Measurements from ENCODE around the gene ARHGEF3. TPM values are rescaled to one million over a fixed set of nuclear protein-coding genes. Genes with fewer than 3 reads are reported as not detected.

ARHGEF3 gene
- total and polyA plus RNA-seq, 5 donors from 2014 or later = 87.8 to 137 (median 103) TPM

- H3K9me3 ChIP-seq (ENCODE audit: control insufficient read depth in 2 of 2, low read length in 2 of 2) = no peaks in the 10 kb centered on the region
- no peak overlapping the region for H3K4me3 Mint-ChIP-seq
- peaks cover 2% of the 10 kb centered on the region for H3K36me3 ChIP-seq (ENCODE audit: control insufficient read depth, insufficient read depth, low read length)
- H3K27ac ChIP-seq (ENCODE audit: insufficient read depth, low read length, poor library complexity, severe bottlenecking) = no peak overlapping the region
- H3K4me1 ChIP-seq (ENCODE audit: control insufficient read depth, insufficient read depth, low read length, poor library complexity, severe bottlenecking) = no peaks in the 10 kb centered on the region
- H3K27ac Mint-ChIP-seq = no peak overlapping the region
- H3K27me3 ChIP-seq (ENCODE audit: control insufficient read depth, insufficient read depth, low read length) = no peaks in the 10 kb centered on the region
- H3K36me3 Mint-ChIP-seq = peaks cover 5% of the 10 kb centered on the region
- H3K27me3 Mint-ChIP-seq = no peaks in the 10 kb centered on the region
- DNase-seq = peak in 1 of 3 donors; percentile 27
- H3K9me3 Mint-ChIP-seq = no peaks in the 10 kb centered on the region
- H3K4me1 Mint-ChIP-seq = peaks cover 6 to 26% (median 13%) of the 10 kb centered on the region in 4 donors
- ATAC-seq (ENCODE audit: low read depth in 2 of 2) = no peak
- no peak overlapping the region for H3K4me3 ChIP-seq (ENCODE audit: low read depth, low read length)
Measured at GRCh38 chr3:56837196-56837955, 35.6 kb upstream of the ARHGEF3 start.

GRCh38 chr3:56836276-56837163 is 34.8 kb upstream of the ARHGEF3 start:
- H3K27ac ChIP-seq (ENCODE audit: insufficient read depth, low read length, poor library complexity, severe bottlenecking) = no peak overlapping the region
- H3K4me3 Mint-ChIP-seq = no peak overlapping the region
- H3K36me3 ChIP-seq (ENCODE audit: control insufficient read depth, insufficient read depth, low read length) = peaks cover 2% of the 10 kb centered on the region
- H3K27ac Mint-ChIP-seq = peak overlapping the region in 1 of 3 donors; percentile 14
- no peaks in the 10 kb centered on the region for H3K9me3 ChIP-seq (ENCODE audit: control insufficient read depth in 2 of 2, low read length in 2 of 2)
- peaks cover 6 to 26% (median 12%) of the 10 kb centered on the region in 4 donors for H3K4me1 Mint-ChIP-seq
- no peaks in the 10 kb centered on the region for H3K4me1 ChIP-seq (ENCODE audit: control insufficient read depth, insufficient read depth, low read length, poor library complexity, severe bottlenecking)
- H3K9me3 Mint-ChIP-seq = no peaks in the 10 kb centered on the region
- H3K27me3 ChIP-seq (ENCODE audit: control insufficient read depth, insufficient read depth, low read length) = no peaks in the 10 kb centered on the region
- DNase-seq (no peak), ATAC-seq (ENCODE audit: low read depth in 2 of 2) (no peak)
- H3K27me3 Mint-ChIP-seq = no peaks in the 10 kb centered on the region
- no peak overlapping the region for H3K4me3 ChIP-seq (ENCODE audit: low read depth, low read length)
- H3K36me3 Mint-ChIP-seq = peaks cover 3% of the 10 kb centered on the region

- H3K27ac ChIP-seq (ENCODE audit: insufficient read depth, low read length, poor library complexity, severe bottlenecking) = no peak overlapping the region
- Mint-ChIP-seq H3K9me3 (no peaks in the 10 kb centered on the region), H3K27me3 (no peaks in the 10 kb centered on the region), H3K36me3 (peaks cover 6% of the 10 kb centered on the region), H3K4me3 (no peak overlapping the region), H3K27ac (no peak overlapping the region), H3K4me1 (peaks cover 6 to 25% (median 10%) of the 10 kb centered on the region in 4 donors)
- H3K27me3 ChIP-seq (ENCODE audit: control insufficient read depth, insufficient read depth, low read length) = no peaks in the 10 kb centered on the region
- ATAC-seq (ENCODE audit: low read depth in 2 of 2) (no peak), DNase-seq (no peak)
- no peak overlapping the region for H3K4me3 ChIP-seq (ENCODE audit: low read depth, low read length)
- H3K9me3 ChIP-seq (ENCODE audit: control insufficient read depth in 2 of 2, low read length in 2 of 2) = no peaks in the 10 kb centered on the region
- no peaks in the 10 kb centered on the region for H3K4me1 ChIP-seq (ENCODE audit: control insufficient read depth, insufficient read depth, low read length, poor library complexity, severe bottlenecking)
- peaks cover 2% of the 10 kb centered on the region for H3K36me3 ChIP-seq (ENCODE audit: control insufficient read depth, insufficient read depth, low read length)
Measured at GRCh38 chr3:56835650-56836227, 34.0 kb upstream of the ARHGEF3 start.

DNA sequence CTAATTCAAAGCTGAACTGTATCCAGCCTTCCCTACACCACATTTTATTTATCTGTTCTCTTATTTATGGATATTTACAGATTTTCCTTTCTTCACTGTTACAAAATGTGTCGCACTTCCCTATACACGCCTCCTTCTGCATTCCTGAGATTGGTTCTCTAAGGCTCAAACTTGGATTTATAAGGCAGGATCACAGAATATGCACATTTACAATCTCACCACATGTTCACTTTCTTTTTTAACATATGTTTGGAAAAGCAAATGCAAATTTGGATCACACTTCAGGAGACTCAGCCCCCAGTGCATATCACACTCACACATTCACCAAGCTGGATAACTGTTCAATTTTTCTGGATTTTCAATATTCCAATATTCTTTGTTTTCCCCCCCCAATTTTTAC is 31.8 kb upstream of the ARHGEF3 start:
- Mint-ChIP-seq H3K36me3 (peaks cover 7% of the 10 kb centered on the region), H3K27me3 (no peaks in the 10 kb centered on the region), H3K4me3 (no peak overlapping the region), H3K4me1 (peaks cover 4 to 16% (median 13%) of the 10 kb centered on the region in 4 donors), H3K27ac (no peak overlapping the region), H3K9me3 (no peaks in the 10 kb centered on the region)
- Histone ChIP-seq H3K27me3 (ENCODE audit: control insufficient read depth, insufficient read depth, low read length) (no peaks in the 10 kb centered on the region), H3K27ac (ENCODE audit: insufficient read depth, low read length, poor library complexity, severe bottlenecking) (no peak overlapping the region), H3K4me3 (ENCODE audit: low read depth, low read length) (no peak overlapping the region), H3K36me3 (ENCODE audit: control insufficient read depth, insufficient read depth, low read length) (no peaks in the 10 kb centered on the region), H3K9me3 (ENCODE audit: control insufficient read depth in 2 of 2, low read length in 2 of 2) (no peaks in the 10 kb centered on the region), H3K4me1 (ENCODE audit: control insufficient read depth, insufficient read depth, low read length, poor library complexity, severe bottlenecking) (no peaks in the 10 kb centered on the region)
- ATAC-seq (ENCODE audit: low read depth in 2 of 2) (no peak), DNase-seq (no peak)

- Histone ChIP-seq H3K4me3 (ENCODE audit: low read depth, low read length) (no peak overlapping the region), H3K36me3 (ENCODE audit: control insufficient read depth, insufficient read depth, low read length) (no peaks in the 10 kb centered on the region), H3K27me3 (ENCODE audit: control insufficient read depth, insufficient read depth, low read length) (no peaks in the 10 kb centered on the region), H3K9me3 (ENCODE audit: control insufficient read depth in 2 of 2, low read length in 2 of 2) (no peaks in the 10 kb centered on the region), H3K27ac (ENCODE audit: insufficient read depth, low read length, poor library complexity, severe bottlenecking) (no peak overlapping the region), H3K4me1 (ENCODE audit: control insufficient read depth, insufficient read depth, low read length, poor library complexity, severe bottlenecking) (no peaks in the 10 kb centered on the region)
- Mint-ChIP-seq H3K4me3 (no peak overlapping the region), H3K27me3 (no peaks in the 10 kb centered on the region), H3K36me3 (peaks cover 4% of the 10 kb centered on the region), H3K4me1 (peaks cover 0 to 14% (median 10%) of the 10 kb centered on the region in 4 donors), H3K9me3 (no peaks in the 10 kb centered on the region), H3K27ac (peak overlapping the region in 1 of 3 donors; percentile 32)
- DNase-seq (no peak), ATAC-seq (ENCODE audit: low read depth in 2 of 2) (no peak)
Measured at GRCh38 chr3:56833022-56833421, 31.3 kb upstream of the ARHGEF3 start.

DNA sequence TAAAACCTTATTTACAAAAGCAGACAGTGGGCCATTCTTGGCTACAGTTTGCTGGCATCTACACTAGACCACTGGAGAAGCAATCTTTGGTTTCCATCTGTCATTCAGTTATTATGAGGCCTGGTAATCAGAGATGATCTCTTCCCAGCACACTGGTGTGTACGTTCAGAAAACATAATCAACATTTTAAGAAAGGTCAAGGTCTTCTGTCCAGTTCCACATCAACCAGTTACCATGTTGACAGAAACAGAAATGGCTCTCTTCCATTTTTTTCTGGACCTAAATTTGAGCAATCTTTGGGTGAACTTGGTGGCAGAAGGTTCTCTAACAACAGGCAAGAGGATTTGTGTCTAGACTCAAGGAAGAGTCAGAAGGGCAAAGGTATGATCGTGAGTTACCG is 29.8 kb upstream of the ARHGEF3 start:
- no peak overlapping the region for H3K4me3 ChIP-seq (ENCODE audit: low read depth, low read length)
- Mint-ChIP-seq H3K27me3 (no peaks in the 10 kb centered on the region), H3K27ac (no peak overlapping the region), H3K4me3 (no peak overlapping the region), H3K4me1 (peaks cover 0 to 14% (median 10%) of the 10 kb centered on the region in 4 donors), H3K36me3 (peaks cover 4% of the 10 kb centered on the region), H3K9me3 (peaks cover 0 to 2% (median 0%) of the 10 kb centered on the region in 7 donors)
- no peaks in the 10 kb centered on the region for H3K9me3 ChIP-seq (ENCODE audit: control insufficient read depth in 2 of 2, low read length in 2 of 2)
- no peaks in the 10 kb centered on the region for H3K27me3 ChIP-seq (ENCODE audit: control insufficient read depth, insufficient read depth, low read length)
- H3K4me1 ChIP-seq (ENCODE audit: control insufficient read depth, insufficient read depth, low read length, poor library complexity, severe bottlenecking) = no peaks in the 10 kb centered on the region
- H3K27ac ChIP-seq (ENCODE audit: insufficient read depth, low read length, poor library complexity, severe bottlenecking) = no peak overlapping the region
- no peak for DNase-seq
- no peak for ATAC-seq (ENCODE audit: low read depth in 2 of 2)
- no peaks in the 10 kb centered on the region for H3K36me3 ChIP-seq (ENCODE audit: control insufficient read depth, insufficient read depth, low read length)

DNA sequence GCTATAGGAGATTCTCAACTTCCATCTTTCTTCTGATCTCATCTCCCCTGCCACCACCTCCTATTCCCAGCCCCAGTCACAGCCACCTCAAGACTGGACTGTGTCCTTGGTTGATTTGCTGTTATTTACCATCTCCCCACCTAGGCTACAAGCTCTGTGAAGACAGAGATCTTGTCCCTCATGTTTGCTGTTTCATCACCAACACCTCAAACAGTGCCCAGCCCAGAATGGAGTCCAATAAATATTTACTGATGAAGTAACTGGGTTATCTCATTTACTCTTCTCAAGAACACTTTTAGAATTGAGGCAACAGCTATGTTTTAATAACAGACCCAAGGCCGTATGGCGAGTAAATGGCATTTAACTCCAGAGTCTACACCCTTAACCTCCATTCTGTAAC is 29.1 kb upstream of the ARHGEF3 start:
- DNase-seq (no peak), ATAC-seq (ENCODE audit: low read depth in 2 of 2) (no peak)
- H3K4me1 ChIP-seq (ENCODE audit: control insufficient read depth, insufficient read depth, low read length, poor library complexity, severe bottlenecking) = no peaks in the 10 kb centered on the region
- no peaks in the 10 kb centered on the region for H3K27me3 ChIP-seq (ENCODE audit: control insufficient read depth, insufficient read depth, low read length)
- Mint-ChIP-seq H3K4me1 (peaks cover 0 to 17% (median 11%) of the 10 kb centered on the region in 4 donors), H3K36me3 (peaks cover 4% of the 10 kb centered on the region), H3K9me3 (peaks cover 0 to 2% (median 0%) of the 10 kb centered on the region in 7 donors), H3K4me3 (no peak overlapping the region), H3K27me3 (no peaks in the 10 kb centered on the region), H3K27ac (peak overlapping the region in 1 of 3 donors; percentile 34)
- no peaks in the 10 kb centered on the region for H3K36me3 ChIP-seq (ENCODE audit: control insufficient read depth, insufficient read depth, low read length)
- no peak overlapping the region for H3K27ac ChIP-seq (ENCODE audit: insufficient read depth, low read length, poor library complexity, severe bottlenecking)
- H3K4me3 ChIP-seq (ENCODE audit: low read depth, low read length) = no peak overlapping the region
- H3K9me3 ChIP-seq (ENCODE audit: control insufficient read depth in 2 of 2, low read length in 2 of 2) = no peaks in the 10 kb centered on the region
